SKM-1 (cell line): ENCODE measurements around the gene TPRN.

Experiments
- DNase-seq: peaks from one replicate; lab custom pipeline; 2025; ENCODE audit not compliant: unreplicated experiment; lab: John Stamatoyannopoulos, UW

Gene TPRN

GRCh38 chr9:137174722-137175293, 25.7 kb downstream of the TPRN start:
- DNase-seq = no peak

GRCh38 chr9:137173796-137174664, 26.5 kb downstream of the TPRN start:
- no peak for DNase-seq

- DNase-seq = no peak
Observed at GRCh38 chr9:137172901-137173795, 27.4 kb downstream of the TPRN start.

GRCh38 chr9:137171149-137171900, 29.2 kb downstream of the TPRN start:
- DNase-seq = no peak

- DNase-seq = no peak
Observed at GRCh38 chr9:137170486-137171148, 29.9 kb downstream of the TPRN start.

GRCh38 chr9:137169896-137170358, 30.6 kb downstream of the TPRN start, which contains the start of gene LRRC26:
TSS of gene LRRC26 (minus strand) at chr9:137170051. CDS start at chr9:137169943, 108 bp downstream.
- DNase-seq = no peak

GRCh38 chr9:137168904-137169856, 31.4 kb downstream of the TPRN start:
- no peak for DNase-seq

GRCh38 chr9:137168573-137168903, 32.0 kb downstream of the TPRN start:
- no peak for DNase-seq

- DNase-seq = no peak
Observed at GRCh38 chr9:137167747-137168572, 32.6 kb downstream of the TPRN start.

- no peak for DNase-seq
Observed at GRCh38 chr9:137167277-137167746, 33.2 kb downstream of the TPRN start.

- no peak for DNase-seq
Observed at GRCh38 chr9:137166380-137167229, 33.9 kb downstream of the TPRN start.

- no peak for DNase-seq
Observed at GRCh38 chr9:137165250-137165836, 35.2 kb downstream of the TPRN start.

- no peak for DNase-seq
Observed at GRCh38 chr9:137164370-137165249, 35.9 kb downstream of the TPRN start.

GRCh38 chr9:137163805-137164204, 36.7 kb downstream of the TPRN start:
- DNase-seq = no peak

GRCh38 chr9:137163365-137163715, 37.2 kb downstream of the TPRN start:
- no peak for DNase-seq
